HCT116 (cell line): Measurements from ENCODE around the gene FAM53A. TPM values are rescaled to one million over a fixed set of nuclear protein-coding genes. Genes with fewer than 3 reads are reported as not detected.

Source experiments
- ATAC-seq: fragments of 200-7000 bp; cut with Tn5 transposase; 2 replicates; pipeline ENCODE4 v1.9.1; 2020; ENCODE audit warnings: mild to moderate bottlenecking, moderate library complexity
- BruUV-seq: library from RNA; stranded (reverse); fragments of 400-500 nt; replicated peaks from 2 replicates; lab custom pipeline; 2021; lab: Mats Ljungman, UMichigan
- CTCF ChIA-PET: fragments of 300-600 bp; sonication (Branson Sonifier 250); formaldehyde crosslinking; loops from one replicate; lab custom pipeline; 2021; ENCODE audit warnings: antibody characterized with exemption; lab: Charles Lee
- POLR2A ChIA-PET: fragments of 300-600, 350-600 bp; sonication (Branson Sonifier 250); formaldehyde crosslinking; loops from one replicate; lab custom pipeline; 2021; ENCODE audit warnings: antibody characterized with exemption; lab: Charles Lee
- RAD21 ChIA-PET, 2 experiments: fragments of 300-600 bp; sonication (Branson Sonifier 250); formaldehyde crosslinking; loops; one replicate each; lab custom pipeline; 2023; ENCODE audit warnings: low total read pairs in 2 of 2; ENCODE audit not compliant: uncharacterized antibody in 2 of 2, unreplicated experiment in 2 of 2, low non-redundant PET in 1 of 2; lab: Charles Lee
- DNase-seq: peaks from one replicate; pipeline ENCODE4 v3.0.0-alpha.2; 2010; ENCODE audit warnings: low read depth, low spot score
- H2AFZ ChIP-seq: fragments of 200-600 bp; shearing (Covaris generic), sonication (generic); 2 replicates; pipeline ENCODE4 v1.6.1; 2017; ENCODE audit warnings: low read depth, mixed run types, mixed read lengths, antibody characterized with exemption, low read length; ENCODE audit not compliant: poor library complexity, severe bottlenecking
- H3K27ac ChIP-seq: 2 replicates; pipeline ENCODE4 v1.5.1; 2012; ENCODE audit warnings: low read depth, low read length
- H3K27me3 ChIP-seq: fragments of 200-600 bp; sonication (generic); 2 replicates; pipeline ENCODE4 v1.6.1; 2016; ENCODE audit warnings: mixed run types, low read length, mixed read lengths; ENCODE audit not compliant: insufficient read depth
- H3K36me3 ChIP-seq, 2 experiments: fragments of 200-500 bp in 1 of 2; fragments of 200-600 bp in 1 of 2; sonication (Bioruptor generic) in 1 of 2; sonication (generic) in 1 of 2; 2 replicates each; pipeline versions ENCODE4 v1.5.1 to v1.6.1; 2014 to 2016; ENCODE audit warnings: low read length in 2 of 2, inconsistent platforms in 1 of 2, mixed read lengths in 1 of 2, mixed run types in 1 of 2; ENCODE audit not compliant: insufficient read depth in 2 of 2, control insufficient read depth in 1 of 2
- H3K4me1 ChIP-seq, 2 experiments: fragments of 200-600 bp in 1 of 2; sonication (generic) in 1 of 2; 2 replicates each; pipeline versions ENCODE4 v1.5.1 to v1.6.1; 2012 to 2017; ENCODE audit warnings: low read length in 2 of 2, inconsistent platforms in 1 of 2, mild to moderate bottlenecking in 1 of 2, mixed read lengths in 1 of 2, mixed run types in 1 of 2, moderate library complexity in 1 of 2; ENCODE audit not compliant: insufficient read depth in 2 of 2, control insufficient read depth in 1 of 2
- H3K4me2 ChIP-seq: fragments of 200-600 bp; sonication (generic); 2 replicates; pipeline ENCODE4 v1.6.1; 2017; ENCODE audit warnings: mixed run types, low read length, mixed read lengths
- H3K4me3 ChIP-seq, 2 experiments: fragments of 200-600 bp in 1 of 2; sonication (generic) in 1 of 2; replicated peaks in 1 of 2; 2 replicates each; pipeline ENCODE4 v1.5.1; 2011 to 2016; ENCODE audit warnings: low read length in 2 of 2, control low read depth in 1 of 2, low read depth in 1 of 2, mild to moderate bottlenecking in 1 of 2, mixed read lengths in 1 of 2, mixed run types in 1 of 2
- H3K79me2 ChIP-seq: fragments of 200-600 bp; sonication (generic); 2 replicates; pipeline ENCODE4 v1.6.1; 2017; ENCODE audit warnings: mild to moderate bottlenecking, mixed run types, low read length, moderate library complexity, mixed read lengths; ENCODE audit not compliant: insufficient read depth
- H3K9ac ChIP-seq: fragments of 200-600 bp; sonication (generic); 2 replicates; pipeline ENCODE4 v1.6.1; 2016; ENCODE audit warnings: low read length, mixed read lengths
- H3K9me2 ChIP-seq: fragments of 200-600 bp; sonication (generic), shearing (Covaris generic); 2 replicates; pipeline ENCODE4 v1.6.1; 2017; ENCODE audit warnings: mixed run types, mild to moderate bottlenecking, moderate library complexity; ENCODE audit not compliant: insufficient read depth
- H3K9me3 ChIP-seq, 2 experiments: fragments of 200-500 bp in 1 of 2; fragments of 200-600 bp in 1 of 2; sonication (Bioruptor generic) in 1 of 2; sonication (generic) in 1 of 2; 2 replicates each; pipeline ENCODE4 v1.6.1; 2014 to 2017; ENCODE audit warnings: low read length in 2 of 2, mixed read lengths in 2 of 2, inconsistent platforms in 1 of 2, low read depth in 1 of 2, mild to moderate bottlenecking in 1 of 2, mixed run types in 1 of 2, moderate library complexity in 1 of 2; ENCODE audit not compliant: control insufficient read depth in 1 of 2, insufficient read depth in 1 of 2
- H4K20me1 ChIP-seq: fragments of 200-600 bp; sonication (generic), shearing (Covaris generic); 2 replicates; pipeline ENCODE4 v1.6.1; 2017; ENCODE audit warnings: mixed run types, mild to moderate bottlenecking, moderate library complexity; ENCODE audit not compliant: insufficient read depth
- EZH2phosphoT487 ChIP-seq: fragments of 200-600 bp; IDR thresholded peaks from 2 replicates; pipeline ENCODE4 v1.6.1; 2018; ENCODE audit warnings: antibody characterized with exemption, borderline replicate concordance
- MAX ChIP-seq: IDR thresholded peaks from 2 replicates; pipeline ENCODE4 v1.6.1; 2012
- POLR2AphosphoS5 ChIP-seq: IDR thresholded peaks from 2 replicates; pipeline ENCODE4 v1.6.1; 2011; ENCODE audit warnings: mild to moderate bottlenecking, low read depth, low read length, moderate library complexity
- RAD21 ChIP-seq: IDR thresholded peaks from 2 replicates; pipeline ENCODE4 v1.6.1; 2012; ENCODE audit warnings: low read depth, mild to moderate bottlenecking
- REST ChIP-seq: IDR thresholded peaks from 2 replicates; pipeline ENCODE4 v1.6.1; 2012; ENCODE audit warnings: low read depth
- SIN3A ChIP-seq: IDR thresholded peaks from 2 replicates; pipeline ENCODE4 v1.6.1; 2012; ENCODE audit warnings: low read depth
- SRF ChIP-seq: IDR thresholded peaks from 2 replicates; pipeline ENCODE4 v1.6.1; 2012; ENCODE audit warnings: low read depth
- intact Hi-C: fragments of 100-400 bp; cut with micrococcal nuclease; formaldehyde crosslinking; loops from 2 replicates; pipeline ENCODE4 v1.10.0; 2022
- total RNA-seq: library from RNA; stranded (reverse); gene quantifications from one replicate; pipeline ENCODE4 v1.2.1, GENCODE V29; 2021; ENCODE audit not compliant: unreplicated experiment

FAM53A gene
- total RNA-seq, 1 experiment from 2014 or later = 1.1 TPM

GRCh38 chr4:1613099-1613495, 71.0 kb downstream of the FAM53A start (continued):
- TF ChIP-seq REST (no peak), EZH2phosphoT487 (no peak), SIN3A (no peak), RAD21 (no peak), POLR2AphosphoS5 (no peak), MAX (no peak)

GRCh38 chr4:1612278-1613098, 71.6 kb downstream of the FAM53A start:
- no peak for DNase-seq
- H3K9me2 ChIP-seq = no peaks in the 10 kb centered on the region
- no TSS peak for BruUV-seq

More at GRCh38 chr4:1612278-1613098, 71.6 kb downstream of the FAM53A start:
- intact Hi-C loops = no loop called here
- no peak for ATAC-seq
- Histone ChIP-seq H4K20me1 (no peaks in the 10 kb centered on the region), H3K4me2 (no peak overlapping the region), H3K4me1 (peaks cover 0 to 13% of the 10 kb centered on the region in 2 experiments; a peak in 2 of 4 replicates), H3K4me3 (no peak overlapping the region), H2AFZ (no peak overlapping the region), H3K79me2 (no peaks in the 10 kb centered on the region), H3K27ac (no peak overlapping the region), H3K36me3 (no peaks in the 10 kb centered on the region), H3K9ac (no peak overlapping the region), H3K9me3 (no peaks in the 10 kb centered on the region), H3K27me3 (no peaks in the 10 kb centered on the region)
- POLR2A ChIA-PET = no interaction called here
- CTCF ChIA-PET = no interaction called here
- RAD21 ChIA-PET = no interaction called here
- no peak for TF ChIP-seq SRF
